ENCODE results near the gene MAP1B. TPM values are rescaled to one million over a fixed set of nuclear protein-coding genes. Genes with fewer than 3 reads are reported as not detected.

The MAP1B gene
- polyA plus RNA-seq, 2 of the 4 experiments (the other 2 are of a cell fraction) = 40.2 to 73.0 TPM

DNA sequence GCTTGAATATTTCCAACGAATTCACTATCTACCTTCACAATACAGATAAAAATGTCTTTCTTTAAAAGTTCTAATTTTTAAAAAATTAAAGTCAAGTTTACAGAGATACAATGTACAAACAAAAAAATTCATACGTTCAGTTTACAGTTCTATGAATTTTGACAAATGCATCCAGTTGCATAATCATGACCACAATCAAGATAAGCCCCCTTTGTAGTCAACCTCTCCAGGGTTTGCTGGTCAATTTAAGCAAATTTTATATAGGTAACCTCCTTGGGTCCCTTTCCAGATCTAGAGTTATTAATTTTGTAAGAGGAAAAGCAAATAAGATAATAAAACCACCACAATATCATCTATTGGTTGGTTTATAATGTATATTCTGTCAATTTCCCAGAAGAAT lies 136.4 kb downstream of the MAP1B start:
- Histone ChIP-seq H3K4me1 (peaks cover 45% of the 10 kb centered on the region), H3K27ac (no peak overlapping the region), H3K9me3 (no peaks in the 10 kb centered on the region), H3K4me2 (no peak overlapping the region), H3K4me3 (no peak overlapping the region)
- DNase-seq (ENCODE audit: low read depth in 1 of 2, low spot score in 1 of 2) (no peak), ATAC-seq (no peak), FAIRE-seq (no peak)
- no peak for TF ChIP-seq POLR2A (IDR thresholded peaks at IDR 0.05; ENCODE audit: low read length)
- no peak for TF ChIP-seq BHLHE40 (IDR thresholded peaks at IDR 0.05; ENCODE audit: low read depth, low read length)
- TF ChIP-seq RAD21 (conservative IDR thresholded peaks at IDR 0.05 in 1 of 2, IDR thresholded peaks at IDR 0.05 in 1 of 2) = no peak
- TF ChIP-seq RCOR1 (IDR thresholded peaks at IDR 0.05; ENCODE audit: low read depth, low read length) = no peak
- TF ChIP-seq CHD4 (IDR thresholded peaks at IDR 0.05; ENCODE audit: borderline replicate concordance) = no peak
- 80% methylated on average over 2 of the region's 2 CpGs for WGBS (ENCODE audit: missing lambda C conversion rate)
- ChIA-PET POLR2A (no interaction called here), CTCF (interaction anchor here (1.4 kb wide), 1 partner anchor 9 kb away, joined by 4 read pairs; no protein-coding TSS in a partner anchor)

GRCh38 chr5:72244862-72245371 lies 137.6 kb downstream of the MAP1B start:
- TF ChIP-seq RAD21 (conservative IDR thresholded peaks at IDR 0.05 in 1 of 2, IDR thresholded peaks at IDR 0.05 in 1 of 2) = peak; percentile 52 to 55
- no peak for TF ChIP-seq FOSL2 (IDR thresholded peaks at IDR 0.05)
- no peak for TF ChIP-seq FOSL2 (CRISPR knock-in tag; IDR thresholded peaks at IDR 0.05)
- no peak for TF ChIP-seq CHD2 (IDR thresholded peaks at IDR 0.05; ENCODE audit: low read length, partially characterized antibody)
- TF ChIP-seq SMC3 (IDR thresholded peaks at IDR 0.05) = peak; percentile 48; the same call in 2 of the 3 replicates
- TF ChIP-seq TP53 (CRISPR knock-in tag; IDR thresholded peaks at IDR 0.05) = no peak
- TF ChIP-seq CBX2 (IDR thresholded peaks at IDR 0.05; ENCODE audit: borderline replicate concordance, low read depth) = no peak
- no peak for TF ChIP-seq TFCP2L1 (CRISPR knock-in tag; IDR thresholded peaks at IDR 0.05)
- TF ChIP-seq, protein P1, sequence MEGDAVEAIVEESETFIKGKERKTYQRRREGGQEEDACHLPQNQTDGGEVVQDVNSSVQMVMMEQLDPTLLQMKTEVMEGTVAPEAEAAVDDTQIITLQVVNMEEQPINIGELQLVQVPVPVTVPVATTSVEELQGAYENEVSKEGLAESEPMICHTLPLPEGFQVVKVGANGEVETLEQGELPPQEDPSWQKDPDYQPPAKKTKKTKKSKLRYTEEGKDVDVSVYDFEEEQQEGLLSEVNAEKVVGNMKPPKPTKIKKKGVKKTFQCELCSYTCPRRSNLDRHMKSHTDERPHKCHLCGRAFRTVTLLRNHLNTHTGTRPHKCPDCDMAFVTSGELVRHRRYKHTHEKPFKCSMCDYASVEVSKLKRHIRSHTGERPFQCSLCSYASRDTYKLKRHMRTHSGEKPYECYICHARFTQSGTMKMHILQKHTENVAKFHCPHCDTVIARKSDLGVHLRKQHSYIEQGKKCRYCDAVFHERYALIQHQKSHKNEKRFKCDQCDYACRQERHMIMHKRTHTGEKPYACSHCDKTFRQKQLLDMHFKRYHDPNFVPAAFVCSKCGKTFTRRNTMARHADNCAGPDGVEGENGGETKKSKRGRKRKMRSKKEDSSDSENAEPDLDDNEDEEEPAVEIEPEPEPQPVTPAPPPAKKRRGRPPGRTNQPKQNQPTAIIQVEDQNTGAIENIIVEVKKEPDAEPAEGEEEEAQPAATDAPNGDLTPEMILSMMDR (IDR thresholded peaks at IDR 0.05) = peak; percentile 47; the same call in 2 of the 3 replicates
- no peak for TF ChIP-seq HOXB13 (CRISPR knock-in tag; IDR thresholded peaks at IDR 0.05; ENCODE audit: low read depth)
- no peak for TF ChIP-seq PHF8 (IDR thresholded peaks at IDR 0.05; ENCODE audit: borderline replicate concordance, low read depth)
- H3K4me2 ChIP-seq = no peak overlapping the region
- H3K27ac ChIP-seq = 0 out of 6 replicates have a peak overlapping the region, but pooled peaks of 1 of the 2 experiments have one; percentile 12
- WGBS (ENCODE audit: missing lambda C conversion rate) = 78% methylated on average over 2 of the region's 2 CpGs
- ChIA-PET CTCF (interaction anchor here (0.6 to 2.3 kb wide), 20 partner anchors 8 to 466 kb away, joined by 3 to 10 read pairs (median 3); no protein-coding TSS in a partner anchor), POLR2A (no interaction called here)
- peaks cover 52% of the 10 kb centered on the region for H3K4me1 ChIP-seq
- peak; percentile 90 to 92 for ATAC-seq
- no peak overlapping the region for H3K4me3 ChIP-seq
- no peaks in the 10 kb centered on the region for H3K9me3 ChIP-seq
- peak; percentile 19 to 70 for DNase-seq (ENCODE audit: low read depth in 1 of 2, low spot score in 1 of 2)
- FAIRE-seq = no peak

DNA sequence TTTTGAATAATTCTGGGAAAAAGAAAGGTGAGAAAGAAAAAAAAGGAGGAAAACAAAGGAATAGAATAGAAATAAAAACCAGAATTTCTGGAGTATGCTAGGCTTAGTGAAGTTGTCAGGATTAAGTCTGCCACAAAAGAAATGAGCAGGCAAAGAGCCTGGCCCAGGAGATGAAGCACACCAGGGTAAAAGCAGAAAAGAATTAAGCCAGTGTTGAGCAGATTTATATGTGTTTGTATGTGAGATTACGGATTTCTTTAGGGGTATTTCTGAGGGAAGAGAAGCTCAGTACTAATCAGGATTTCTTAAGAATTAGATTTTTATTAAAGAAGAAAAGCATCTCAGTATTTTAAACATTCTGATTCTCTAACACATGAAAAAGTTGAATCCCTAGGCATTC lies 138.3 kb downstream of the MAP1B start:
- 95% methylated on average over 1 of the region's 1 CpG for WGBS (ENCODE audit: missing lambda C conversion rate)
- DNase-seq (ENCODE audit: low read depth in 1 of 2, low spot score in 1 of 2) = no peak
- Histone ChIP-seq H3K4me3 (no peak overlapping the region), H3K27ac (peak overlapping the region; percentile 28 to 73; a peak in 3 of 6 replicates), H3K4me1 (peaks cover 58% of the 10 kb centered on the region), H3K9me3 (no peaks in the 10 kb centered on the region), H3K4me2 (no peak overlapping the region; the same call in 2 of the 3 replicates)
- POLR2A ChIA-PET = no interaction called here
- CTCF ChIA-PET = interaction anchor here (0.6 to 2.3 kb wide), 22 partner anchors 9 to 470 kb away, joined by 3 to 10 read pairs (median 3); no protein-coding TSS in a partner anchor
- FAIRE-seq = no peak
- ATAC-seq = no peak
- TF ChIP-seq FOXS1 (CRISPR knock-in tag; IDR thresholded peaks at IDR 0.05) (no peak), GATA3 (IDR thresholded peaks at IDR 0.05; ENCODE audit: borderline replicate concordance) (no peak)

DNA sequence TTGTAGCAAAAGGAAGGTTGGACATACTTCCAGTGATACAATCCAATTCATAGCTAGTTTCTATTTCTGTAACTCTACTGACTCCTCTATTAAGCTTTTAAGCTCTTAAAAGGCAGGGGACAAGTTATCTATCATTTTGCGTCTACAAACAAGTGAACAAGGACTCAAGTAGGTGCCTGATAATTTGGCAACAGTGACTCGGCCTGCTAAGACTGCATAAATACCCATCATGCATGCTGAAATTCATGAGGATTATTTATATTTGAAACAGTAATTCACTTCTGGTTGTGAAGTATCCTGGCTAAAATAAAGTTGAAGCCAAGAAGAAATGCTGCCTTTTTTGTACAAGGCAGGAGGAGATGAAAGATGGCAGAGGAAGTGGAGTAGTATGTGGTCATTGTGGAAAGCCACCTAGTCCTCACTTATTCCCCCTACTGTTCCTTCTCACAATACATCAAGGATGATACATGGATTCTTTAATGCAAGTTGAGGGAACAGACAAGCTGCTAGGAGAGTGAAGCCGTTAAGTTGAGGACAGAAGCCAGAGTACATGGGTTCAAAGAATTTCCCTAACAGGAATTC lies 138.8 kb downstream of the MAP1B start:
- no peak for FAIRE-seq
- ATAC-seq = peak in 1 of 2 experiments; percentile 68; a peak in 3 of 6 replicates
- Histone ChIP-seq H3K9me3 (no peaks in the 10 kb centered on the region), H3K4me3 (no peak overlapping the region), H3K27ac (peak overlapping the region; percentile 66 to 73; a peak in 5 of 6 replicates), H3K4me2 (peak overlapping the region; percentile 80), H3K4me1 (peaks cover 61% of the 10 kb centered on the region)
- 80% methylated on average over 3 of the region's 3 CpGs for WGBS (ENCODE audit: missing lambda C conversion rate)
- ChIA-PET CTCF (interaction anchor here (1.1 to 2.3 kb wide), 17 partner anchors 8 to 471 kb away, joined by 3 to 10 read pairs (median 4); no protein-coding TSS in a partner anchor), POLR2A (no interaction called here)
- DNase-seq (ENCODE audit: low read depth in 1 of 2, low spot score in 1 of 2) = peak; percentile 17 to 52
- no peak for TF ChIP-seq SMC3 (IDR thresholded peaks at IDR 0.05)
- TF ChIP-seq, protein P2, sequence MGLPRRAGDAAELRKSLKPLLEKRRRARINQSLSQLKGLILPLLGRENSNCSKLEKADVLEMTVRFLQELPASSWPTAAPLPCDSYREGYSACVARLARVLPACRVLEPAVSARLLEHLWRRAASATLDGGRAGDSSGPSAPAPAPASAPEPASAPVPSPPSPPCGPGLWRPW (IDR thresholded peaks at IDR 0.05) = no peak
- TF ChIP-seq ZNF302 (CRISPR knock-in tag; IDR thresholded peaks at IDR 0.05) = no peak
- TF ChIP-seq JUN (IDR thresholded peaks at IDR 0.05) = no peak
- TF ChIP-seq KDM1A (IDR thresholded peaks at IDR 0.05; ENCODE audit: low read depth) = no peak
- TF ChIP-seq FOXS1 (CRISPR knock-in tag; IDR thresholded peaks at IDR 0.05) = no peak
- TF ChIP-seq KDM5A (IDR thresholded peaks at IDR 0.05) = no peak
- TF ChIP-seq, protein P3, sequence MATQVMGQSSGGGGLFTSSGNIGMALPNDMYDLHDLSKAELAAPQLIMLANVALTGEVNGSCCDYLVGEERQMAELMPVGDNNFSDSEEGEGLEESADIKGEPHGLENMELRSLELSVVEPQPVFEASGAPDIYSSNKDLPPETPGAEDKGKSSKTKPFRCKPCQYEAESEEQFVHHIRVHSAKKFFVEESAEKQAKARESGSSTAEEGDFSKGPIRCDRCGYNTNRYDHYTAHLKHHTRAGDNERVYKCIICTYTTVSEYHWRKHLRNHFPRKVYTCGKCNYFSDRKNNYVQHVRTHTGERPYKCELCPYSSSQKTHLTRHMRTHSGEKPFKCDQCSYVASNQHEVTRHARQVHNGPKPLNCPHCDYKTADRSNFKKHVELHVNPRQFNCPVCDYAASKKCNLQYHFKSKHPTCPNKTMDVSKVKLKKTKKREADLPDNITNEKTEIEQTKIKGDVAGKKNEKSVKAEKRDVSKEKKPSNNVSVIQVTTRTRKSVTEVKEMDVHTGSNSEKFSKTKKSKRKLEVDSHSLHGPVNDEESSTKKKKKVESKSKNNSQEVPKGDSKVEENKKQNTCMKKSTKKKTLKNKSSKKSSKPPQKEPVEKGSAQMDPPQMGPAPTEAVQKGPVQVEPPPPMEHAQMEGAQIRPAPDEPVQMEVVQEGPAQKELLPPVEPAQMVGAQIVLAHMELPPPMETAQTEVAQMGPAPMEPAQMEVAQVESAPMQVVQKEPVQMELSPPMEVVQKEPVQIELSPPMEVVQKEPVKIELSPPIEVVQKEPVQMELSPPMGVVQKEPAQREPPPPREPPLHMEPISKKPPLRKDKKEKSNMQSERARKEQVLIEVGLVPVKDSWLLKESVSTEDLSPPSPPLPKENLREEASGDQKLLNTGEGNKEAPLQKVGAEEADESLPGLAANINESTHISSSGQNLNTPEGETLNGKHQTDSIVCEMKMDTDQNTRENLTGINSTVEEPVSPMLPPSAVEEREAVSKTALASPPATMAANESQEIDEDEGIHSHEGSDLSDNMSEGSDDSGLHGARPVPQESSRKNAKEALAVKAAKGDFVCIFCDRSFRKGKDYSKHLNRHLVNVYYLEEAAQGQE (IDR thresholded peaks at IDR 0.05) = no peak
- no peak for TF ChIP-seq HDAC2 (IDR thresholded peaks at IDR 0.05)
- TF ChIP-seq FOSB (CRISPR knock-in tag; IDR thresholded peaks at IDR 0.05) = no peak
- no peak for TF ChIP-seq POLR2AphosphoS2 (conservative IDR thresholded peaks at IDR 0.05; ENCODE audit: low read length)
